GM18520 (cell line): ENCODE results near the gene TSTD2.

Experiments
- ATAC-seq: cut with Tn5 transposase; IDR thresholded peaks from one replicate; pipeline ENCODE4 v1.9.1; 2021; ENCODE audit not compliant: unreplicated experiment

Gene TSTD2

DNA sequence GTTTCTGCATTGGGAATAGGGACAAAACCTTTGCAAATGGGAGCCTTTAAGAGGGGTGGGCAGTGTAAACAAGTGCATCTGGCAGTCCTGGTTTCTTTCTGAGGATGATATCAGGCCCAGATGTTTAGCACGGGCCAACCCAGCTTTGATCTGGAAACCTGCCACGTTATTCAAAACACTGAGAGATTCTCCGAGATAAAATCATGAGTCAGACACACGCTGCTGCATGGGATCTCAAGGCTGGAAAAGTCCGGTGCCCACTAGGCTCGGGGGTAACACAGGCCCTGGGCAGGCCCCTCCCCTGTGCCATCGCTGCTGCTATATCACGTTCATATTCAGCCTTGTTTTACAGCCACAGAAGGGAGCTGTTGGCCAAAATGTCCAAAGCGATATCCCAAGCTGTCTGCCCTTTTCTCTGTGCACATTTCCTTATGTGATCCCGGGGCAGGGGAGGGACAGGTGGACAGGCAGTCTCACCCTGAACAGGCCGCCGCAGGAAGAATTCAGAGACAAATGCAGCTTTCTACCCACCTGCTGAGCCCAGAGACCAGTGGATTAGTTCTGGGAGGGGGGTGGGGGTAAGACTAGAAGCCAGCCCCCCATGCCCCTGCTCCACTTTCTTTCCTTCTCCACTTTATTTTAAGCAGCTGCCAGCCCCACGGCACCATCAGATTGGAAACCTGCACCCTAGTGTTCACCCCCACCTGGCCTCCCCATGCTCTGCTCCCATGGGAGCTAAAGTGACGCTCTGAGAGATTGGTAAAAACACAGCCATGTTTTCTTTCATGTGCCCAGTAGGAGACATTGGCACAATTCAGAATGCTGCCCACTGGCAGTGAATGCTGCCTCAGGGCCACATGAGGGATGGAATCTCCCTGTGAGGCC is 68.6 kb downstream of the TSTD2 start:
- no peak for ATAC-seq

GRCh38 chr9:97563458-97564135 is 69.6 kb downstream of the TSTD2 start:
- no peak for ATAC-seq

- ATAC-seq, result no peak
Measured at GRCh38 chr9:97562542-97562941, 70.6 kb downstream of the TSTD2 start.

- no peak for ATAC-seq
Measured at GRCh38 chr9:97561501-97561900, 71.7 kb downstream of the TSTD2 start.

GRCh38 chr9:97560851-97561250 is 72.3 kb downstream of the TSTD2 start:
- no peak for ATAC-seq

DNA sequence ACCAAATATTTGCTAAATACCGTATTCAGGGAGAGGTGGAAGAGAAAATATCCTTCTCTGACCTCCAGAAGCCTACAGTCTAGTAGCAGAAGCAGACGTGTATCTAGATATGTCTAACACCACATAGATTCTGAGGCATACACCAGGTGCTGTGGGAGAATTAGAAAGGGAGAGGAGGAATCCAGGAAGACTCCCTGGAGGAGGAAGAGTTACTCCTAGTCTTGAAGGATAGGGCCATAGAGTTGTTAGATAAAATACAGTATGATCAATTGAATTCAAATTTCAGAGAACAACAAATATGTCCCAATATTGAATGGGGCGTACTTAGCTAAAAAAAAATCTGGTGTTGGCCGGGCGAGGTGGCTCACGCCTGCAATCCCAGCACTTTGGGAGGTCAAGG is 73.0 kb downstream of the TSTD2 start:
- ATAC-seq, result no peak

DNA sequence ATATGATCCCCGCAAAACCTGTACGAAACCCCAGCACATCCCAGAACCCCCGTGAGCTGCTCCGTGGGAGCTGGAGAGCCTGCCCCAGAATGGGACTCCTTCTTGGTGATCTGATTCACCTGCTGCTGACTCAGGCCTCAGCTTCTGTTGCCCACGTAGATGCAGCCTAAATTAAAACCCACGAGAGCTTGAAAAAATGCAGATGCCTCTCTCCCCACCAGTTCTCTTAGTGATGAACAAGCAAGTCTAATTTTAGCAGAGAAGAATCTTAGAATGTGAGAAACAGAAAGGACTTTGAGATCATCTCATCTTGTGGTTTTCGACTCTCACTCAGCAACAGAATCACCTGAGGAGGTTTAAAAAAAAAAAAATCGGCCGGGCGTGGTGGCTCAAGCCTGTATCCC is 74.1 kb downstream of the TSTD2 start:
- ATAC-seq, result peak; percentile 74

DNA sequence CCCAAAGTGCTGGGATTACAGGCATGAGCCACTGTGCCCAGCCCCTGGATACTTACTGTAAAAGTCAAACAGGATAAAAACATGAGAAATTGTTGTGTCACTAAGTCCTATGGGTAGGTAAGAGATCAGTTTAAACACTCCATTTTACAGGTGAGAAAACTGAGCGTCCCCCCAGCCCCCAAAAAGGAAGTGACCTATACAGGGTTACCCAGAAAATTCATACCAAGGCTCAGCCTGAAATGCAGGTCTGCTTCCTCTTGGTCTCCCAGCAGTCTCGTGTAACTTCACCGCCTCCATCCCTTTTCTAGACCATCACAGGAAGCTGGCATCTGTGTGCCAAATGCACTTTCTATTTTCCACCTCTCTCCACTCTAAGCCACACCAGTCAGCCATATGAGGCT is 74.5 kb downstream of the TSTD2 start:
- no peak for ATAC-seq

DNA sequence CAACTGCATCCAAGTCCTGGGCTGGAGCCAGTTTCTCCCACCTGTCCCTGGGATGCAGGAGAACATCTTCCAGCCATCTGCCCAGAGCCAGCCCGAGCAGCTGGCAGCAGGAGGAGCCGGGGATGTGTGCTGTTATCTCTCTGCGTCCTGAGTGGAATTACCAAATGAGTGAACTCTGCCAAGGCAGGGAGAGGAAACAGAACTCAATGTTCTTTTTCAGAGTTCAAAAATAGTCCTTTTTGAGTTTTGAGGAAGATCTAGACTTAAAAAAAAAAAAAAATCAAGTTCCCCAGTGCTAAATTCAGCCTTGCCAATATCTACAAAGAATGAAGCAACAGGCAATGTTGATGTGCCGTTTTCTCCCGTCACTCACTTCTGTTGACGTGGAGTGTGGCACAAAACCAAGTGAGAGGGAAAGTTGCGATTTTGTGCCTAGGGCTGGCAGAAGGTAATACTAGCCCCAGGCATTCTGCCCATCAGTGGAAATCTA is 75.5 kb downstream of the TSTD2 start:
- ATAC-seq, result no peak

DNA sequence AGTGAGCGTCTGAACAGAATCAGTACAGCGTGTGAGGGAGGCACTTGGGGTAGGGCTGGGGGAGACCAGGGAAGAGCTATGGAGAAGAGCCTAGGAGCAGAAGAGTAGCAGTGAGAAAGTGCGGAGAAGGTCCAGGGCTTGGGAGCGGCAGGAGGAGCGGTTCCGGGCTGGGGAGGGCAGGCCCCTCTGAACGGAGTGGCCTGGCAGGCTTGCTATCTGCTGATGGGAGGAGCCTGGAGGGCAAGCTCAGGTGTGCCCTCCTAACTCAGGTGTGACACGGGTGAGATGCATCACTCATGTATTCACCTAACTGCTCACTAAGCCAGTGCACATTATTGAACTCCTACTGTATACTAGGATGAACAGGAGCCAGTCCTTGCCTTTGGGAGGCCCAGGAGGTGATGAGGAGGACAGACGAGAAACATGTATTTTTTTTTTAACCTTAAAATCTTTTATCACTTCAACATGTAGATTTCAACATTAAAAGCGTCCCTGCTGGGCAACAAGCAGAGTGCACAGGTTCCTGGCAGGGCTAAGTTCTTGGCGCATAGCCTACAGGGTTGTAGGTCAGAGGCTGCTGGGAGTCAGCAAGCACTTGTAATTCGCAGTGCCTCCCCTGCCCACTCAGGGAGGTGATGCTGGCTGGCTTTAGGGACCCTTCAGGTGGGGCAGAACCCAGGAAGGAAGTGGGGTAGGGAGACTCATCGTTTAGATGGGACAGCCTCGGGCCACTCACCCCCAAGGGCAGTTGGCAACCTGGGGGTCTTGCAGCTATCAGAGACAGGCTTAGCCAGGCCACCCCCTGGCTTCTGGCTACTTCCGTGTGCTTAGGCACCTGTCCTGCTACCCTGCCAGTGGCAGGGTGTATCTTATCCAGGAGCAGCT is 76.2 kb downstream of the TSTD2 start:
- no peak for ATAC-seq

DNA sequence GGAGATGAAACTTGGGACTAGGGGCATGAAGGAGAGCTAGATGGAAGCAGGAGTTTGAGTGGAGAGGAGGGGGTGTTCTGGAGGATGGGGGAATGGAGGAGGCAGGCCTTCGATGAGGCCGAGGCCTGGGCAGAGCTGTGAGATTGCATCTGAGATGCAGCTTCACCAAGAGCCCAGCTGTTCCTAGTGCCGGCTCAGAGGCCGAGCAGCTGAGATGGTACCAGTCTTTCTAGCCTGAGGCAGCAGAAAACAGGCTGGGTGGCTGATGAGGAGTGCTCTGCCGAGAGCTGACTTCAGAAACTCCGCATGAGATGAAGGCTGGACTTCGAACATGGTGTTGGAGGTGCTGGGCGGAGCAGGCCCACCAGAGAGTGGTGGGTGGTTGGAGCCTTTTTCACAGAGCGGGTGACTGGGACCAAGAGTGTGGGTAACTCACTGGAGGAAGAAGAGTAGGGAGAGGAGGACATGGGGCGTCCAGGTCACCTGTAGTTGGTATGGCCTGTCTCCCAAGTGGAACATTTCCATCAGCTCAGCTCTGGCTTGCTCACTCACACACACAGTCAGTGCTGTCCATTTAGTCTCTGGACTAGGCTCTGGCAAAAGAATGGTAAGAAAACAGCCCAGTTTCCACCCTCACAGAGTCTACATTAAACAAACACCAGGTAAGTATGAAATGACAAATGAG is 77.0 kb downstream of the TSTD2 start:
- no peak for ATAC-seq

DNA sequence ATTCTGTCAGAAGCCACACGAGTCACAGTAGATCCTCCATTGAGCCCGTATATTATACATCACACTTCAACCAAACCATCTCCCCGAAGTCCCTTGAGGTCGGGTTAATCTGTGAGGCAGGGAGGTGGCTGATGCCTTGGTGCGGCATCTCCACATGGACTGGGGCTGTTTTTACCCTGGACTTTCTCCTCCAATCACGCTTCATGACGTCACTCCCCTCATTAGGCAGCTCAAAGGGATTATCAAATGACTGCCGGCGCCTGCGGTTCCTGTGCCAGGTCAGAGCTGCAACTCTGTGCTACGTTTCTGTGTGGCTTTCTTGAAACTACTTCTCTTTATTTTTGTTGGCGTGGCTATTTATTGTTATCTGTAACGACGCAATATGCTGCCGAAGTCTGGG is 78.0 kb downstream of the TSTD2 start:
- no peak for ATAC-seq

GRCh38 chr9:97554566-97555075 is 78.5 kb downstream of the TSTD2 start:
- no peak for ATAC-seq

GRCh38 chr9:97553841-97554240 is 79.3 kb downstream of the TSTD2 start:
- ATAC-seq, result no peak

DNA sequence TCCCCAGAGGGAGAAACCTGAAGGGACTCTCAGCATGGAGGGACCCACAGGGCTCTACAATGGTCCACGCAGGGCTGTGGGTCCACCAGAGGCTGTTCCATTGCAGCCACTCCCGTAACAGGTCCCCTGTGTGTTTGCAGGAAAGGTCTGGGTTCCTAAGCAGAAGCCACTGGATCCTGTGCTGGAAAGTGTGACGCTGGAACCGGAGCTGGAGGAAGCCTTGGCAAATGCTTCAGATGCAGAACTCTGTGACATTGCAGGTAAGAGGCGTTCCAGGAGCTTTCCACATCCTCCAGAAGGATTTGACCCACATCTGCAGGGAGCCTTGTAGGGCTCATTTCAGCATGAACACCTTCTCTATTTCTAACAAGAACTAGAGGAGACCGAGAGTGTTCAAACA is 80.0 kb downstream of the TSTD2 start:
- ATAC-seq, result no peak

DNA sequence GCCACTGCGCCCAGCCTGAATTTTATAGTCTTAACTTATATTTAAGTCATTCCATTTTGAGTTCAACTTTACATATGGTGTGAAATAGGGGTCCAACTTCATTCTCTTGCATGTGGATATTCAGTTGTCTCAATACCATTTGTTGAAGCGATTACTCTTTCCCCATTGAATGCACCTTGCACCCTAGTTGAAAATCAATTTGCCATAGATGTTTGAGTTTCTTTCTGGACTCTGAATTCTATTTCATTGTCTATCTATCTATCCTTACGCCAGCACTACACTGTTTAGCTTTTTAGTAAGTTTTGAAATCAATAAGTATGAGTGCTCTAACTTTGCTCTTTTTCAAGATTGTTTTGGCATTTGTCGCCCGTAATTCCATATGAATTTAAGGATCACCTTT is 81.9 kb downstream of the TSTD2 start:
- no peak for ATAC-seq

GRCh38 chr9:97550386-97550785 is 82.8 kb downstream of the TSTD2 start:
- no peak for ATAC-seq
